Germinal center (tissue), 1 donor: ENCODE results near the gene RRM2.

ENCODE experiments used
- DNase-seq: peaks from one replicate; pipeline ENCODE4 v3.0.0; 2012; ENCODE audit warnings: mixed read lengths, low spot score

The RRM2 gene

GRCh38 chr2:10122500-10123280 is at the start of gene RRM2:
Gene RRM2 (plus strand): TSS chr2:10122739. CDS start chr2:10122799, 60 bp downstream.
- DNase-seq, result peak; percentile 98

- DNase-seq, result no peak
These were observed 48.8 kb upstream of the RRM2 start for GRCh38 chr2:10073706-10074105.

- DNase-seq, result no peak
These were observed 47.4 kb upstream of the RRM2 start for GRCh38 chr2:10075101-10075500.

- no peak for DNase-seq
These were observed 46.8 kb upstream of the RRM2 start for GRCh38 chr2:10075571-10076209.

- no peak for DNase-seq
These were observed 46.0 kb upstream of the RRM2 start for GRCh38 chr2:10076511-10076910.

DNA sequence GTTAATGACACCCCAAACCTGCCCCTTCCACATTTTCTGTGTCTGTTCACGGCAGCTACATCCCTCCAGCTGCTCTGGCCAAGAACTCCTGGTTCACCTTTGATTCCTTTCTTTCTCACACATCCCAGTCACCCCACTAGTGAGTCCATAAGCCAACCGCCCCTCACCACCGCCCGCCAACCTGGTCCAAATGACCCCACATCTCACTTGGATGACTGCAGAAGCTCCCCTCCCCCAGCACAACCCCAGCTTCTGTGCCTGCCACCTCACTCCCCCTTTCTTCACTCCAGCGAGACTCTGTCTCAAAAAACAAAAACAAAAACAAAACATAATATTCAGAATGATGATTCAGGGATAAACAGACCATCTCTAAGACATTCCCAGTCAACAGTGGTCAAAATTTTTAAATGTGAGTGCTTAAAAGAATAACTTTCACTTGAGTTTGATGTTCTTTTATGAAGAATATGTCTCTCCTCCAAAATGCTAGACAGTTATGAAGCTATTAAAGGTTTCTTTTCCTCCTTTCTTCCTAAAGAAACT is 45.5 kb upstream of the RRM2 start:
- no peak for DNase-seq

GRCh38 chr2:10078001-10078400 is 44.5 kb upstream of the RRM2 start:
- no peak for DNase-seq

DNA sequence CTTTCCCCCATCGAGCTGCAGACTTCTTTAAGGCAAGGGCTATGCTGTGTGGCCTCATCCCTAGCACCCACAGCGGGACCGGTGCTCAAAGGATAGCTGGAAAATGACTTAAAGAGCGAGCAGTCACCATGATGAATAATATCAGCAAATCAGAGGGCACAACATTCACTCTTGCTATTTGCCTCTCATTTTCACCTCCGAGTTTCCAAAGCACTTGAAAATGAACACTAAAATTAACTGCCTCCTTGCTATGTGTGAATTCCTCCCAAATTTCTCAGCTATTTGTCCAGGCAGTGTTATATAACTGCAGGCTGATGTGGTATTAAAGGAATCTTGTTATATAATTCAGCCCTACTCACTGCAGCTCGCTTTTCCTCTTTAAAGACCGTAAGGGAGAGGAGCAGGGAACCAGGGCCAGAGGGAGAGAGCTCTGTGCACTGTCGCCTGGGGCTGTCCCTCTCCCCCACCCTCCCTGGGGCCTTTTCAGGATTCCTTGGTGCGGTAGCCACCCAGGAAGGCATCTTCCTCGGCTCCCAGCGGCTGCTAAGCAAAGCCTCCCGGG is 43.8 kb upstream of the RRM2 start:
- no peak for DNase-seq

- DNase-seq, result peak; percentile 50
These were observed 43.2 kb upstream of the RRM2 start for GRCh38 chr2:10079266-10079869.

GRCh38 chr2:10079870-10080535 is 42.5 kb upstream of the RRM2 start, which contains the start of gene CYS1:
Gene CYS1 (minus strand): TSS chr2:10080411. CDS start chr2:10080223, 188 bp downstream.
- DNase-seq, result peak; percentile 65

- peak; percentile 50 for DNase-seq
These were observed 41.8 kb upstream of the RRM2 start for GRCh38 chr2:10080536-10081304.

DNA sequence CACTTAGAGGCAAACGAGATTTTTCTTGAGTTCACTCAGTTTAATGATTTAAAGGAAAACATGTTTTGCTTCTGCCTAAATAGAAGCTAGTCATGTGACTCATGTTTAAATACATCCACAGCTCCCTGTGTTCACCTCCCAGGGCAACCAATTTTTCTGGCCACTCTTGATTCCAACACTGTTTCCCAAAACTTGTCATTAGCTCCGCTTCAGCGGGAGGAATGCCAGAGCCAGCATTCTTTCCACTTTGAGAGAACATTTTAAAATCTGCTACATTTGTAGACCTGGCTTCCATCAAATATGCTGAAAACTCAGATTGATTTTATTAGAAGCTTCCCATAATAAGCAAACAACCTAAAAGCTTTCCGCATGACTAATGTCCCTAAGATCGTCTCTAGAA is 39.5 kb upstream of the RRM2 start:
- DNase-seq, result no peak

- peak; percentile 74 for DNase-seq
These were observed 38.8 kb upstream of the RRM2 start for GRCh38 chr2:10083692-10084211.

GRCh38 chr2:10084223-10084865 is 38.2 kb upstream of the RRM2 start:
- DNase-seq, result no peak

- DNase-seq, result no peak
These were observed 37.4 kb upstream of the RRM2 start for GRCh38 chr2:10085043-10085667.

DNA sequence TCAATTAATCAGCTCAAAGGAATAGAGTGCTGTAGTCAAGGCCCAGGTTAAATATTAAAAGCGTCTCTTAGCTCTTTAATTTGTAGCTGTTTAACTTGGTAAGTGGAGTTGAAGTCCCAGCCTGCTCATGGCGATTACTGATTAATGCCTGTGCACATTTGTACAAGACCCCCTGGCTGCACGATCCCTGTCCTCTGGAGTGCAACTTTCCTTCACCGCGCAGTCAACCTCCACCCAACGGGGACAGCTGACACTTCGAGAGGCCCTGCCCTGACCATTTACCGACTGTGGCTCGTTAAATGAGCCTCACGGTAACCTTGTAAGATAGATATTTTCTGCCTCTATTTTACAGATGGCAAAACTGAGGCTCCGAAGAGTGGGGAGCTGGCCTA is 36.9 kb upstream of the RRM2 start:
- DNase-seq, result no peak

GRCh38 chr2:10086950-10087349 is 35.6 kb upstream of the RRM2 start:
- DNase-seq, result no peak

- DNase-seq, result no peak
These were observed 35.2 kb upstream of the RRM2 start for GRCh38 chr2:10087360-10087759.

DNA sequence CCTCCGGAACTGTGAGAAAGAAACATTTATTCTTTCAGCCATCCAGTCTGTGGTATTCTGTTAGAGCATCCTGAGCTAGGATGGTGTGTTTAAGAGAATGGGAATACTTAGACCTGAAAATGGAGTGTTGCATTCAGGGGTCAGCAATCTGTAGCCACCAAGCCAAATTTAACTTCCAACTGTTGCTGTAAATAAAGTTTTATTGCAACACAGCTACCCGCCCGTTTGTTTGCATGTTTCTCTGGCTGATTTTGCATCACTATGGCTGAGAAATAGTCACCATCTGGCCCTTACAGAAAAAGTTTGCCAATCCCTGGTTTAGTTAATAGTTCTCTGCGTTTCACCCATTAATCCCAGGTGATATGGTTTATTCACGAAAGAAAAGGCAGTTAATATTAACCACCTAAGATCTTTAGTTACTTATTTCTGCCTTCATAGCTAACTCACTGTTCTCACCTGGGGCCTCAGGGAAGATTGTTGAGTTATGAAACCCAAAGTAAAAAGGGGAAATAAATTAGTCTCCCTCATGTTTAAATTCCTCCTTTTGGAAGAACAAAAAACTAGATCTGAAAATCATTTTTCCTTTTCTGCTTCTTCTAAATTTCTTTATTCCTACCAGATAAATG is 32.9 kb upstream of the RRM2 start:
- DNase-seq, result no peak
